Choroid plexus epithelial cell (primary cell): ENCODE measurements around the gene SNAI1.
A peak's percentile ranks its signal among the peaks of the same experiment; 100 is the strongest.

Source experiments
- DNase-seq: peaks from one replicate; pipeline ENCODE4 v3.0.0-alpha.2; 2010; ENCODE audit warnings: low read depth
- H3K4me3 ChIP-seq: 2 replicates; pipeline ENCODE4 v1.5.1; 2011; ENCODE audit warnings: low read depth, mild to moderate bottlenecking, control low read depth, low read length, moderate library complexity
- CTCF ChIP-seq: conservative IDR thresholded peaks from 2 replicates; pipeline ENCODE4 v1.5.1; 2011; ENCODE audit warnings: low read depth, mild to moderate bottlenecking, control low read depth, inconsistent platforms, low read length, moderate library complexity

Gene SNAI1

GRCh38 chr20:49941456-49941855 is 41.3 kb upstream of the SNAI1 start:
- H3K4me3 ChIP-seq: no peak overlapping the region
- no peak for TF ChIP-seq CTCF
- no peak for DNase-seq

- no peak overlapping the region for H3K4me3 ChIP-seq
- no peak for TF ChIP-seq CTCF
- no peak for DNase-seq
Measured at GRCh38 chr20:49942303-49942702, 40.5 kb upstream of the SNAI1 start.

DNA sequence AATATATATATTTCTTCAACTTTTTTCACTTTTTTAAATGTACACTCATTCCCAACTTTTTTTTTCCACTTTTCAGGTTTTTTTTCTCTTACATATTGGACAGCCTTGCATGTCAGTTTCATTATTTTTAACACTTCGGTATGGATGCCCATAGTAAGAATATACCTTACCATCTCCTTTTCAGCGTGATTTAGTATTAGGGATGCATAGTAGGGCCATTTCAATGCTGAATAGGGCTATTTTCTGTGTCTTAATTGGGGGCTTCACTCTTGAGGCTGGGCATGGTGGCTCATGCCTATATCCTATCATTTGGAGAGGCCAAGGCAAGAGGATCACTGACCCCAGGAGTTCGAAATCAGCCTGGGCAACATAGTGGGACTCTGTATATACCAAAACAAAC is 39.8 kb upstream of the SNAI1 start:
- DNase-seq: no peak
- no peak overlapping the region for H3K4me3 ChIP-seq
- no peak for TF ChIP-seq CTCF

DNA sequence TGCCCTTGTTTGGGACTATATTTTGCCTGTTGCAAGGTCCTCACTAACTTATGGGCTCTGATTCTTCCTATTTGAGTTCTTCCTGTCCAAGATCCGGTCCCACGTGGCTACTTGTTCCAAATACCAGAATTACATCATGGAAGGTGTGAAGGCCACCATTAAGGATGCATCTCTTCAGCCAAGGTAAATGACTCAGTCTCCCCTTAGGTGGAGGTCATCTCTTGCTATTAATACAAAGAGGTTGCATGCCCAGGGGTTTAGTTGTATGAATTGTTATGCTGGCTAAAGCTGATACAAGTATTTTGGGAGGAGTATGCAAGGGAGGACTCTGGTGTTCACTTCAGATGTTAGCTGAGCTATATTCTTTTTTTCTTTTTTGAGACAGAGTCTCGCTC is 37.5 kb upstream of the SNAI1 start:
- TF ChIP-seq CTCF: no peak
- no peak for DNase-seq
- no peak overlapping the region for H3K4me3 ChIP-seq

DNA sequence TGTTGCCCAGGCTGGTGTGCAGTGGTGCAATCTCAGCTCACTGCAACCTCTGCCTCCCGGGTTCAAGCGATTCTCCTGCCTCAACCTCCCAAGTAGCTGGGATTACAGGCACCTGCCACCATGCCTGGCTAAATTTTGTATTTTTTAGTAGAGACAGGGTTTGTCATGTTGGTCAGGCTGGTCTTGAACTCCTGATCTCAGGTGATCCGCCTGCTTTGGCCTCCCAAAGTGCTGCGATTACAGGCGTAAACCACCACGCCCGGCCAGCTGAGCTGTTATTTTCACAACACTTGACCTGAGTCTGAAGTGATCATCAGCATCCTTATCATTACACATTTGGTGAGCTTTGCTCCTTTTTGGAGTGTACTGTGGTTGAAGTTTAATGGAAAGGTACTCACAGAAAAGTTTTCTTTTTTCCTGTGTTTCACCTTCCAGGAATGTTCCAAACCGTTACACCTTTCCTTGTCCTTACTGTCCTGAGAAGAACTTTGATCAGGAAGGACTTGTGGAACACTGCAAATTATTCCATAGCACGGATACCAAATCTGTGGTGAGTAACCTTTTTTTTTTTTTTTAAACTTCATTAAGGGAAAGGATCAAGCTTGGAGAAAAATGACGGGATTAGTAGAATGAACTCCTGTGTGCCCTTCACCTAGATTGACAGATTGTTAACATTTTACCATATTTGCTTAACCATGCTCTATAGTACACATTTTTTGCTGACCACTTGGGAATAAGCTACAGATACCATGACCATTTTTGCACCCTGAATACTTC is 36.9 kb upstream of the SNAI1 start:
- no peak for DNase-seq
- no peak for TF ChIP-seq CTCF
- H3K4me3 ChIP-seq: no peak overlapping the region

GRCh38 chr20:49948178-49948577 is 34.6 kb upstream of the SNAI1 start:
- no peak overlapping the region for H3K4me3 ChIP-seq
- DNase-seq: peak; percentile 31
- no peak for TF ChIP-seq CTCF
